Neuronal stem cell (in vitro differentiated cells): ENCODE measurements around the gene RAD51B.
A peak's percentile ranks its signal among the peaks of the same experiment; 100 is the strongest.

Experiments used
- DNase-seq: peaks from one replicate; pipeline ENCODE4 v3.0.0-alpha.2; 2013; ENCODE audit warnings: low spot score
- H2AFZ ChIP-seq: one replicate; pipeline ENCODE4 v1.6.1; 2013; ENCODE audit warnings: mild to moderate bottlenecking, low read length, inconsistent platforms
- H2AK5ac ChIP-seq: 2 replicates; pipeline ENCODE4 v1.6.1; 2013; ENCODE audit warnings: low read depth, mild to moderate bottlenecking, inconsistent platforms, low read length, moderate library complexity, mixed read lengths
- H2BK120ac ChIP-seq: 2 replicates; pipeline ENCODE4 v1.6.1; 2013; ENCODE audit warnings: low read depth, mild to moderate bottlenecking, inconsistent platforms, low read length, moderate library complexity, mixed read lengths
- H2BK12ac ChIP-seq: one replicate; pipeline ENCODE4 v1.6.1; 2013; ENCODE audit warnings: low read length, inconsistent platforms
- H2BK15ac ChIP-seq: 2 replicates; pipeline ENCODE4 v1.6.1; 2013; ENCODE audit warnings: mild to moderate bottlenecking, low read length, inconsistent platforms, mixed read lengths
- H2BK5ac ChIP-seq: one replicate; pipeline ENCODE4 v1.6.1; 2013; ENCODE audit warnings: inconsistent platforms, mild to moderate bottlenecking, low read length, moderate library complexity
- H3K14ac ChIP-seq: one replicate; pipeline ENCODE4 v1.6.1; 2013; ENCODE audit warnings: low read length, inconsistent platforms
- H3K18ac ChIP-seq: 2 replicates; pipeline ENCODE4 v1.6.1; 2013; ENCODE audit warnings: low read length, inconsistent platforms
- H3K23ac ChIP-seq: 2 replicates; pipeline ENCODE4 v1.6.1; 2013; ENCODE audit warnings: low read depth, mild to moderate bottlenecking, mixed read lengths, low read length, inconsistent platforms; ENCODE audit not compliant: poor library complexity
- H3K27ac ChIP-seq: replicated peaks from 3 replicates; pipeline ENCODE4 v1.5.1; 2013; ENCODE audit warnings: low read length, inconsistent platforms
- H3K27me3 ChIP-seq, 3 experiments: 2 replicates each; pipeline ENCODE4 v1.6.1; 2013; ENCODE audit warnings: low read length in 3 of 3, mild to moderate bottlenecking in 2 of 3, inconsistent platforms in 1 of 3, low read depth in 1 of 3, mixed read lengths in 1 of 3, moderate library complexity in 1 of 3; ENCODE audit not compliant: control insufficient read depth in 3 of 3, insufficient read depth in 3 of 3
- H3K36me3 ChIP-seq, 2 donors: replicated peaks in 1 of 2; 2 replicates each; pipeline ENCODE4 v1.6.1; 2013; ENCODE audit warnings: low read length in 2 of 2; ENCODE audit not compliant: control insufficient read depth in 2 of 2, insufficient read depth in 2 of 2
- H3K4ac ChIP-seq: 2 replicates; pipeline ENCODE4 v1.6.1; 2013; ENCODE audit warnings: inconsistent platforms, mild to moderate bottlenecking, low read length, moderate library complexity
- H3K4me1 ChIP-seq, 2 donors: 1 replicate in 1 of 2; 2 replicates in 1 of 2; pipeline ENCODE4 v1.6.1; 2013; ENCODE audit warnings: low read length in 2 of 2, low read depth in 1 of 2; ENCODE audit not compliant: control insufficient read depth in 2 of 2, insufficient read depth in 1 of 2
- H3K4me2 ChIP-seq: one replicate; pipeline ENCODE4 v1.6.1; 2013; ENCODE audit warnings: mild to moderate bottlenecking, low read length, inconsistent platforms; ENCODE audit not compliant: insufficient read depth, poor library complexity, severe bottlenecking
- H3K4me3 ChIP-seq, 2 donors: 2 replicates each; pipeline ENCODE4 v1.5.1; 2013; ENCODE audit warnings: low read length in 2 of 2, mild to moderate bottlenecking in 2 of 2, inconsistent platforms in 1 of 2, moderate library complexity in 1 of 2
- H3K79me1 ChIP-seq: one replicate; pipeline ENCODE4 v1.6.1; 2013; ENCODE audit warnings: low read depth, mild to moderate bottlenecking, inconsistent platforms, low read length, moderate library complexity
- H3K9ac ChIP-seq: one replicate; pipeline ENCODE4 v1.6.1; 2013; ENCODE audit warnings: mild to moderate bottlenecking, low read depth, low read length, inconsistent platforms; ENCODE audit not compliant: poor library complexity
- H3K9me3 ChIP-seq, 2 donors: replicated peaks in 1 of 2; 2 replicates each; pipeline versions ENCODE3 to v1.6.1; 2013; ENCODE audit warnings: low read length in 2 of 2, mild to moderate bottlenecking in 2 of 2, inconsistent platforms in 1 of 2, low read depth in 1 of 2, mixed read lengths in 1 of 2, moderate library complexity in 1 of 2; ENCODE audit not compliant: control insufficient read depth in 2 of 2, insufficient read depth in 1 of 2
- H4K8ac ChIP-seq: one replicate; pipeline ENCODE4 v1.6.1; 2013; ENCODE audit warnings: low read depth, mild to moderate bottlenecking, inconsistent platforms, low read length, moderate library complexity
- H4K91ac ChIP-seq: one replicate; pipeline ENCODE4 v1.6.1; 2013; ENCODE audit warnings: low read length, low read depth, mild to moderate bottlenecking, inconsistent platforms; ENCODE audit not compliant: poor library complexity
- WGBS, 2 donors: extraction: QIAGEN DNeasy Blood & Tissue Kit; methylation state at CpG; one replicate each; pipeline ENCODE4 v1.1.7; 2013; ENCODE audit warnings: missing lambda C conversion rate in 2 of 2, mixed read lengths in 1 of 2; ENCODE audit not compliant: insufficient read length in 2 of 2, insufficient replicate concordance in 1 of 2; ENCODE audit errors: extremely low coverage in 2 of 2; 5-methylcytosine and 5-hydroxymethylcytosine counted together

RAD51B gene

DNA sequence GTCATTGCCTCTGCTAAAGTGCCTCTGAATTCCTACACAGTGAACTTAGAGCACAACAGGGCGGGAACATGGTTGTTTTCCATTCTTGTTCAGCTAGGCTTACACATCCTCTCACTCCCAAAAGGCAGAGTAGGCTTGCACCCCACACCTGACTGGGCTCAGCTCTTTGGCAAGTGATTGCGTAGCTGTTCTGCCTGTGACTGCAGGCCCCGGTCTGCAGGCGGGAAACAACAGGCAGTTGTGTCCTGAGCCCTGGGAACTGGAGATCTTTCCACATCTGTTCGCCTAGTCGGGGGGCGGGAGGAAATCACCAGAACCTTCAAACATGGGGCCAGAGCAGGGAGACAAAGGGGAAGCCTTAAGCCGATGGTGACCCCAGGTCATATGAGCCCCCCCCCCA lies 698.6 kb downstream of the RAD51B start:
- Histone ChIP-seq H2BK120ac (no peak overlapping the region), H2AK5ac (peak overlapping the region; percentile 38), H3K4me1 (peaks cover 17 to 29% of the 10 kb centered on the region in 2 donors), H3K9me3 (no peaks in the 10 kb centered on the region), H3K79me1 (no peaks in the 10 kb centered on the region), H2BK5ac (peak overlapping the region; percentile 7), H3K23ac (no peak overlapping the region), H3K9ac (no peak overlapping the region), H3K4me2 (no peak overlapping the region), H3K4me3 (no peak overlapping the region), H2BK12ac (peak overlapping the region; percentile 1), H4K8ac (no peak overlapping the region), H4K91ac (peak overlapping the region; percentile 73), H3K27ac (peak overlapping the region; percentile 47), H3K36me3 (no peaks in the 10 kb centered on the region), H2BK15ac (peak overlapping the region; percentile 5), H2AFZ (no peak overlapping the region), H3K27me3 (no peaks in the 10 kb centered on the region), H3K18ac (peak overlapping the region; percentile 66), H3K14ac (no peak overlapping the region), H3K4ac (no peak overlapping the region)
- DNase-seq: no peak
- WGBS, 2 donors: no CpG with 5 or more reads among the region's 8 CpGs

GRCh38 chr14:68518761-68519670 lies 699.4 kb downstream of the RAD51B start:
- H2BK120ac ChIP-seq: no peak overlapping the region
- no peak overlapping the region for H2BK12ac ChIP-seq
- no peak overlapping the region for H4K8ac ChIP-seq
- H3K79me1 ChIP-seq: no peaks in the 10 kb centered on the region
- H3K27me3 ChIP-seq: no peaks in the 10 kb centered on the region
- H3K4ac ChIP-seq: no peak overlapping the region
- no peak overlapping the region for H3K4me3 ChIP-seq
- H4K91ac ChIP-seq: no peak overlapping the region
- H2BK15ac ChIP-seq: no peak overlapping the region
- H3K4me1 ChIP-seq: peaks cover 17 to 32% of the 10 kb centered on the region in 2 donors
- H3K36me3 ChIP-seq: no peaks in the 10 kb centered on the region
- H3K14ac ChIP-seq: no peak overlapping the region
- H3K18ac ChIP-seq: peak overlapping the region; percentile 40
- no CpG with 5 or more reads among the region's 7 CpGs for WGBS, 2 donors
- no peak overlapping the region for H3K9ac ChIP-seq
- DNase-seq: no peak
- no peak overlapping the region for H3K23ac ChIP-seq
- H2BK5ac ChIP-seq: peak overlapping the region; percentile 7
- H2AFZ ChIP-seq: no peak overlapping the region
- H2AK5ac ChIP-seq: peak overlapping the region; percentile 28
- H3K9me3 ChIP-seq: no peaks in the 10 kb centered on the region
- H3K27ac ChIP-seq: peak overlapping the region; percentile 41
- H3K4me2 ChIP-seq: no peak overlapping the region

DNA sequence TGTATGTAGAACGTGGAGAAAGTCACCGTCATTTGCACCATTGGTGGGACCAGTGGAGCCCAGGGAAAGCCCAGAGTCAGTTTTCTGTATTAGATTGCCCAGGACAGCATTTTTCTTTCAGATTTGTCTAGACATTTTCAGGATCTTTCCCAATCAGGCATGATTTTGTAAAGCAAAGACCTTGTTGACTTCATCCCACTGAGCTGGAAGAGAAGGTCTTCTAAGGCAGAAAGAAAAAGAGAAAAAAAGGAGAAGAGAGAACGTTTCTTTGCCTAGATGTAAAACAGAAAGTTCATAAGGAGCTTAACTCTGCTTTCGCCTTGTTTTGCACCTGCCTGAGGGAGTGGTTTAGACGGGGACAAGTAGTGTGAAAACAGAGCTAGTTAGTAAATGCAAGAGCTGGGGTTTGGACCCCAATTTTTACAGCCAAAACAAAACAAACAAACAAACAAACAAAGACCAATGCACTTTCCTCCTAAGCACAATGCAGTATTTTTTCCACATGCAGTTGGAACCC lies 700.1 kb downstream of the RAD51B start:
- Histone ChIP-seq H3K4ac (no peak overlapping the region), H3K79me1 (no peaks in the 10 kb centered on the region), H3K36me3 (no peaks in the 10 kb centered on the region), H4K8ac (no peak overlapping the region), H2BK5ac (no peak overlapping the region), H3K4me3 (no peak overlapping the region), H2AFZ (no peak overlapping the region), H3K23ac (no peak overlapping the region), H3K27me3 (no peaks in the 10 kb centered on the region), H2AK5ac (peak overlapping the region; percentile 28), H3K4me1 (peaks cover 17 to 32% of the 10 kb centered on the region in 2 donors), H2BK15ac (no peak overlapping the region), H4K91ac (no peak overlapping the region), H2BK12ac (no peak overlapping the region), H3K9me3 (peaks cover 0 to 1% of the 10 kb centered on the region in 2 donors), H3K14ac (no peak overlapping the region), H3K27ac (no peak overlapping the region), H3K4me2 (no peak overlapping the region), H2BK120ac (no peak overlapping the region), H3K9ac (no peak overlapping the region), H3K18ac (peak overlapping the region; percentile 40)
- no peak for DNase-seq
- WGBS, 2 donors: no CpG with 5 or more reads among the region's 5 CpGs
